IPS-NIHi7 (cell line): ENCODE results near the gene CEACAM4.
A peak's percentile ranks its signal among the peaks of the same experiment; 100 is the strongest.
"Not testable (repeated sequence)": the region's sequence is repeated elsewhere in the genome, so short reads cannot be mapped to it uniquely, and the experiment has no call there.

Experiments used
- DNase-seq: peaks from one replicate; pipeline ENCODE4 v3.0.0; 2012; ENCODE audit warnings: mixed read lengths; ENCODE audit errors: extremely low spot score

CEACAM4 gene

GRCh38 chr19:41586064-41586463 is 40.8 kb downstream of the CEACAM4 start:
- no peak for DNase-seq

DNA sequence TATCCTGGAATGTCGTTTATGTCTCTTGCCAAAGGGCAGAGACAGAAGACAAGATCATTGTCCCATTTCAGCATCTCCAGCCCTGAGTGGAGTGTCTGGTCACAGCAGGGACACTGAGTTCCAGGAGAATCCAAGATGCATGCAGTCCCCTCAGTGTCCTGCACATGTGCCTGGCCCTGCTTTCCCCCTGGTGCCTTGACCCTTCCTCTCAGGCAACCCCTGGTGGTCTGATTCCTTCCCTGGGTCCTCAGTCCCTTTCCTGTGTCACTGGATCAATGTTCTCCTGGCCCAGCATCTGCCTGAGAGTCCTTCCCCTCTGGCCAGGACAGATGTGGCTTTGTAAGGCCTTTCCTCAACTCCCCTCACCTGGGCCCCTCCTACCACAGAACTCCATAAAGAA is 41.9 kb downstream of the CEACAM4 start:
- DNase-seq = no peak

- no peak for DNase-seq
Observed at GRCh38 chr19:41584260-41584810, 42.5 kb downstream of the CEACAM4 start.

- DNase-seq = not testable (repeated sequence)
Observed at GRCh38 chr19:41582577-41583182, 44.2 kb downstream of the CEACAM4 start.

DNA sequence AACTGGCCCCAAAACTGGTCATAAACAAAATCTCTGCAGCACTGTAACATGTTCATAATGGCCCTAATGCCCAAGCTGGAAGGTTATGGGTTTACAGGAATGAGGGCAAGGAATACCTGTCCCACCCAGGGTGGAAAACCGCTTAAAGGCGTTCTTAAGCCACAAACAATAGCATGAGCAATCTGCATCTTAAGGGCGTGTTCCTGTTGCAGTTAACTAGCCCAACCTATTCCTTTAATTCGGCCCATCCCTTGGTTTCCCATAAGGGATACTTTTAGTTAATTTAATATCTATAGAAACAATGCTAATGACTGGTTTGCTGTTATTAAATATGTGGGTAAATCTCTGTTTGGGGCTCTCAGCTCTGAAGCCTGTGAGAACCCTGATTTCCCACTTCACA is 45.8 kb downstream of the CEACAM4 start:
- not testable (repeated sequence) for DNase-seq

GRCh38 chr19:41578886-41579285 is 48.0 kb downstream of the CEACAM4 start:
- no peak for DNase-seq

DNA sequence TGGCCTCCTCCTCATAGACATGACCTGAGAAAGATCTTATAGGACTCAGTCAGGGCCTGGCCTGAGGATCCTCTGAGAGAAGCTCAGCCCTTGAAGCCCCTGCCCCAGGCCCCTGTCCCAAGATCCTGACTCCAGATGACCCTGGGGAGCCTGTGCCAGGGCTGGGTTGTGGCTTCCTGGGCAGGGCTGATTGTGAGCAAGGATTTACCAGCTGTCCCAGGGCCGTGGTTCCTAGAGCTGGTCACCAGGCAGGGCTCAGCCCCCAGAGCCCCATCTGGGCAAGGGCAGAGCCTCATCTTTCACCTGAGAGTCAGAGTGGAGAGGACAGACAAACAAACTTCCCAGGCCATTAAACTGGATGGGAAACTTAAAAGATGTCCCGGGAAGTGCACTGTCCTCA is 49.0 kb downstream of the CEACAM4 start:
- no peak for DNase-seq

GRCh38 chr19:41577144-41577830 is 49.6 kb downstream of the CEACAM4 start:
- DNase-seq = no peak

DNA sequence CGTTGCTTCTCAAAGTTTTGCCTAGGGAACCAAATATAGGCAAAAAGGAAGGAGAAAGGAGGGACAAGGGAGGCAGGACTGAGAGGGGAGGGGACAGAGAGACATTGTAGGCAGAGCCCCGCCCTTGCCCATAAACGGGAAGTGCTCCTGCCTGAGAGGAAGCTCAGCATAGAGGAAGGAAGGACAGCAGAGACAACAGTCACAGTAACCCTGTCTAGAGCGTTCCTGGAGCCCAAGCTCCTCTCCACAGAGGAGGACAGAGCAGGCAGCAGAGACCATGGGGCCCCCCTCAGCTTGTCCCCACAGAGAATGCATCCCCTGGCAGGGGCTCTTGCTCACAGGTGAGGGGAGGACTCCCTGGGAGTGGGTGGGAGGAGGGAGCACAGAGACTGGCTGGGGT is 50.9 kb downstream of the CEACAM4 start, which contains the start of gene CEACAM21:
Gene CEACAM21 (plus strand): TSS at position 169 of the 400 bp plus-strand sequence. CDS start 109 bp downstream, at position 278.
- DNase-seq = no peak

DNA sequence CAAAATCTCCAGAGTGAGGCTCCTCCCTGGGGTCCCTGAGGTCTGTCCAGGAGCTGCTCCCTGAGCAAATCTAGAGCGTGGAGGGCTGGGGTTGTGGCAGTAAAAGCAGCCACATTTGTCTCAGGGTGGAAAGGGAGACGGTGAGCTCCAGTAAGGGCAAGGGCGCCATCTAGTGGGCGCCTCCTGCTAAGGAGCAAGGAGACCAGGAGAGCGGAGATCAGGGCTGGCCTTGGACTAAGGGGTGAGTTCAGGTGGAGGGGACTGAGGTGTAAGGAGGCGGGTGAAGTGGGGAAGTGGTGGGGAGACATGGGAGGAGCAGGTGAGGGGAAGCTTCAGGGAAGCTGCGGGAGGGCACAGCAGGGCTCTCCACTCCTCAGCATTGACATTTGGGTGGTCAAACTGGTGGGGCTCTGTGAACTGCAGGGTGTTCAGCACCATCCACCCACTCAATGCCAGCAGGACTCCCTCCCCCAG is 56.2 kb downstream of the CEACAM4 start:
- peak; percentile 85 for DNase-seq

DNA sequence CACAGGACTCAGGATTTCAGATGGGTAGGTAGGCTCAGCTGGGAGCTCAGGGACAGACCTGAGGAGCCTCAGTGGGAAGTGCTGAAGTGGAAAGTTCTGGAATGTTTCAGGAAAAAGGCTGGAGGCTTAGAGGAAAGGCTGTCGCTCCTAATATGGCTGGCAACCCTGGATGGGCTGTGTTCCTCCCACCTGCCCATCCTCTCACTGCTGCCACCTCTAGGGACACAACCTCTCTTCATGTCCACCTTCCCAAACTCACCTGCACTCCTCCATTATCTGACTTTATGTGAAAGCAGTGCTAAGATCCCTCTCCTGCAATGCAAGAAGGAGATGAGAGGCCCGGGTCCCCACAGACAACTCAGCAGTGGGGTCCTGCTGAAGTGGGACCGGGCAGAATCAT is 56.7 kb downstream of the CEACAM4 start:
- DNase-seq = peak; percentile 26

DNA sequence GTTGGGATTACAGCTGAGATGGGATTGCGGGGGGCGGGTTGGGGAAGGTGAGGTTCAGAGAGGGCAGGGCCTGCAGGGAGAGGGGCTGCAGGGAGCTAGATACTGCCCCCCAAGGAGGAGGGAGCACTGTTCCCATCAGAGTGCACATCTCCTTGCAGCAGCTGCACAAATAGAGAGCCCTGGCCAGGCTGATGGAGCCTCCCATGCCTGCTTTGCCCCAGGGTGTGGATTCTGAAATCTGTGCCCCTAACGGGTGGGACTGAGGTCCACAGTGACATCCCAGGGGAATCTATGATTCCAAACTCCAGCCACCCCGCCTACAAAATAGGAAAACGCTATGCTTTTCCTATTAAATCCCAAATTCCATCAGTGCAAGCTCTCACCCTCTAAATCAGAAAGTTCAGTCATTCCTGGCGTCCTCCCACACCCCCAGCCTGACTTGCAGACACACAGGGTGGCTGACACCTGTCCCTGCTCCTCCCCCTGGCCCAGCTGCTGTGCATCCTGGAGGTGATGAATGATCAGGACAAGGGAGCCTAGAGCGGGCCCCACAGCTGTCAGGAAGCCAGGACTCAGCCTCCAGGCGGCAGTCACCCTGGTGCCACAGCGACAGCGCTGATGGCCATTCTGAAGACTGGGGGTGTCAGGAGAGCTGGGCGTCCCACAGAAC is 57.3 kb downstream of the CEACAM4 start:
- no peak for DNase-seq
